ENCODE data around the gene AGBL2. TPM values are rescaled to one million over a fixed set of nuclear protein-coding genes. Genes with fewer than 3 reads are reported as not detected.
"Not testable (repeated sequence)": the region's sequence is repeated elsewhere in the genome, so short reads cannot be mapped to it uniquely, and the experiment has no call there.

AGBL2 gene
- total RNA-seq, 1 donor from 2014 or later: 4.5 TPM

DNA sequence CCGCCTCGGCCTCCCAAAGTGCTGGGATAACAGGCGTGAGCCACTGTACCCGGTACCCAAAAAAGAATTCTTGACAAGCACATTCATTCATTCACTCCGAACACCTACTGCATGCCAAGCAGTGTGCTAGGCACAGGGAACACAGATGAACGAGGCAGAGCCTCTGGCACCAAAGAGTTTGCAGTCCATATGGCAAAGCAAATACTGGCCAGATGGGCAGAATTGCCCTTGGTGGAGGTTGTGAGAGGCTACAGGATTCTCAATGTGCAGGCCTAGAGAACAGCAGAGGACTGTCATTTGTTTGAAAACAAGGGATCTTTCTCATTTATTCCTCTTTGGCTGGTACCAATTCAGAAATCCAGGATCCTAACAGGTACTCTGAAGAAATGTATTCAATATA is 45.3 kb downstream of the AGBL2 start:
- Mint-ChIP-seq H3K27ac (no peak overlapping the region), H3K9me3 (no peaks in the 10 kb centered on the region), H3K27me3 (no peaks in the 10 kb centered on the region), H3K4me3 (no peak overlapping the region), H3K36me3 (ENCODE audit: low read depth) (no peaks in the 10 kb centered on the region), H3K4me1 (peaks cover 5% of the 10 kb centered on the region)
- intact Hi-C loops (cut with micrococcal nuclease): loop anchor here (10.0 kb wide), 1 partner anchor 335 kb away; no protein-coding TSS in a partner anchor
- DNase-seq: no peak

DNA sequence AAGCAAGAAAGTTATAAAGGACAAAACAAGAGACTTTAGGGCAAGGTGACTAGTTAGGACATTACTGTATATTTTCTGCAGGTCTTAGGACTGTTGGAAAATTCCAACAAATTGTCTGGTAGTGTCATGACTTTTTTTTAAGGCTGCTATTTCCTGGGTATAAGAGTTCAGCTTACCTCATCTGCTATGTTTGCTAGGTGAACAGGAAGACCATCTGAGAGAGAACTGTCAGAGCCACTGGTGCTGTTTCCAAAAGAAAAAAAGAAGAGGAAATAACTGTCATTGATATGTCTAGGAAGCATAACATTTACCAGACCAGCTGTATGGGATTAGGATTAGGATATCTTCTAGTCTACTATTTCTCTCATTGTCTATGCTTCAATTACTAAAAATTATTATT is 46.5 kb downstream of the AGBL2 start:
- intact Hi-C loops (cut with micrococcal nuclease): loop anchor here (10.0 kb wide), 1 partner anchor 336 kb away; no protein-coding TSS in a partner anchor
- H3K9me3 Mint-ChIP-seq: no peaks in the 10 kb centered on the region
- no peak for DNase-seq
- H3K27ac Mint-ChIP-seq: no peak overlapping the region
- H3K4me1 Mint-ChIP-seq: peaks cover 5% of the 10 kb centered on the region
- no peaks in the 10 kb centered on the region for H3K27me3 Mint-ChIP-seq
- H3K36me3 Mint-ChIP-seq (ENCODE audit: low read depth): no peaks in the 10 kb centered on the region
- no peak overlapping the region for H3K4me3 Mint-ChIP-seq

DNA sequence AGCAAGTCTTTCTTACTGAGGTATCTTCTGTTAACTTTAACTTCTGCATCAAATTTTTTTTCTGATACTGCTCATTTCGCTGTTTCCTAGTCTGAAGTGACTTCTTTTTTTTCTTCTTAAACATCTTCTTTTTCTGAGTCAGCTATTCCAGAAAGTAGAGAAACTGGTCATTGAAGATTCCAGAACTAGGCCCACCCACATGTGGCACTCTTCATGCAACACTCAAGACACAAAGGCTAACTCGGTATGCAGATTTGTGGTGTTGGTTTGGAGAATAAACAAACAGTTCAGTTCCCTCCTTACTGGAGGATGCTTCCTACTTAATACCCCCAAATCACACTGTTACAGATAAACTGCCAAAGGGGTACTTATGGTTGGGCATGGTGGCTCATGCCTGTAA is 47.6 kb downstream of the AGBL2 start:
- Mint-ChIP-seq H3K9me3 (no peaks in the 10 kb centered on the region), H3K36me3 (ENCODE audit: low read depth) (no peaks in the 10 kb centered on the region), H3K4me3 (no peak overlapping the region), H3K27ac (peak overlapping the region; percentile 16), H3K4me1 (peaks cover 9% of the 10 kb centered on the region), H3K27me3 (no peaks in the 10 kb centered on the region)
- intact Hi-C loops (cut with micrococcal nuclease): loop anchor here (10.0 kb wide), 1 partner anchor 337 kb away; no protein-coding TSS in a partner anchor
- DNase-seq: no peak

DNA sequence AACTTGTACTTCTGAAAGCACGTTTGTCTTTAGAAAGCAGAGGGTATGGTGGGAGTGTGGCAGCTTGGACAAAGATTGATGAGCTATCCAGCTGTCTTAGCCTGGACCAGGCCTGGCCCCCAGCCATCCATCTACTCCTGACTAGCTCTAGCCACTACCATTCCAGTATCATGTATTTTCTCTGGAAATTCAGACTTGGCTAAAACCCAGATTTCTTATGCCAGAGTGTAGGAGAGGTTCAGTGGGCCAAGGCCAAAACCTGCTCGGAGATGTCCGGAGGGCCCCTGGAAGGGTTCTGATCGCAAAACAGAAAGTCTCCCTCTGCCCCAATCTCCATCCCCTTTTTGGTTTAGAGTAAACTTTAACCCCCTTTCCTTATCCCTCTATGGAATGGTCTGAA is 48.0 kb downstream of the AGBL2 start:
- Mint-ChIP-seq H3K4me3 (no peak overlapping the region), H3K27ac (peak overlapping the region; percentile 16), H3K4me1 (peaks cover 9% of the 10 kb centered on the region), H3K27me3 (no peaks in the 10 kb centered on the region), H3K9me3 (no peaks in the 10 kb centered on the region), H3K36me3 (ENCODE audit: low read depth) (no peaks in the 10 kb centered on the region)
- intact Hi-C loops (cut with micrococcal nuclease): loop anchor here (10.0 kb wide), 1 partner anchor 338 kb away; no protein-coding TSS in a partner anchor
- no peak for DNase-seq

DNA sequence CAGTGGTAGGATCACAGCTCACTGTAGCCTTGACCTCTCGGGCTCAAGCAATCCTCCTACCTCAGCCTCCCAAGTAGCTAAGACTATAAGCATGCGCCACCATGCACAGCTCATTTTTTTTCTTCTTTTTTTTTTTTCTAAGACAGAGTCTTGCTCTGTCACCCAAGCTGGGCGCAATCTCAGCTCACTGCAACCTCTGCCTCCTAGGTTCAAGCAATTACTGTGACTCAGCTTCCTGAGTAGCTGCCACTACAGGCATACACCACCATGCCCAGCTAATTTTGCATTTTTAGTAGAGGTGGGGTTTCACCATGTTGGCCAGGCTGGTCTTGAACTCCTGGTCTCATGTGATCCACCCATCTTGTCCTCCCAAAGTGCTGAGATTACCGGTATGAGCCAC is 50.2 kb downstream of the AGBL2 start:
- not testable (repeated sequence) for DNase-seq; H3K4me1 Mint-ChIP-seq; H3K36me3 Mint-ChIP-seq (ENCODE audit: low read depth); H3K9me3 Mint-ChIP-seq; H3K27ac Mint-ChIP-seq; H3K27me3 Mint-ChIP-seq; H3K4me3 Mint-ChIP-seq
- intact Hi-C loops (cut with micrococcal nuclease): loop anchor here (5.0 to 10.0 kb wide), 2 partner anchors 143 to 340 kb away; no protein-coding TSS in a partner anchor

DNA sequence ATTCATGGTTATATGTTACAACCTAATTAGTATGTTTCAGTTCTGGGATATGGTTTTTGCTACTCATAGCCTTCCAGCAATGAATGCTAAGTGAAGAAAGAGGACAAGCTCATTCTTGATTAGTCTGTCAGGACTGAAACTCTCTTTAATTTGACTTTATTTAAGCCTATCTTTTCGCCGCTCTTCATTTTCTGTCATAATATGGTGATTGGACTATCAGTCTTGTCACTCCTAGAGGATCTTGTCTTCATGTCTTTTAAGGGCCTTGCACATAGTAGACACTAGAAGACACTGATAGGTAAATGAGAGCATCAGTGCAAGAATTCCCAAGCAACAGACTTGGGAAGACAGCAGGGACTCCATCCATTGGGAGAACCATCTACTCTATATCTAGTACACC is 53.9 kb downstream of the AGBL2 start:
- Mint-ChIP-seq H3K27ac (no peak overlapping the region), H3K9me3 (no peaks in the 10 kb centered on the region)

DNA sequence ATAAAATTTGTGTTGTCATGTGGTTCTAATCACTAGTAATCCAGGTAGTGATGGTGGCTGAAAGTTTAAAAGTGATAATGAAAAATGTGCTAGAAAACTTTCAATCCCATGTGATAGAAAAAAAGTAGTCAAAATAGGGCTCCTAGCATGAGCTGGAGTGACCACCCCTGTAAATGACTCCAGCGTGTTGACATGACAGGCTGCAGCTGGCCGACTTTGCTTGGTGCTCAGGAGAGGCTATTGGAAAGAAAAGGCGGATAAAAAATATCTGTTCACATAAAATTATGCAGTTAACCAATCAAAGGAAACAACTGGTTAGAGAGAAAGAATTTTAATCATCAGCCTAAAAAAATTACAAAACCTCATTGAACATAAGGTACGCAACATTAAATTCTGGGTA is 55.9 kb downstream of the AGBL2 start:
- peaks cover 11% of the 10 kb centered on the region for H3K27me3 Mint-ChIP-seq
- H3K4me3 Mint-ChIP-seq: no peak overlapping the region
- H3K27ac Mint-ChIP-seq: no peak overlapping the region
- DNase-seq: no peak
- H3K36me3 Mint-ChIP-seq (ENCODE audit: low read depth): no peaks in the 10 kb centered on the region
- H3K9me3 Mint-ChIP-seq: no peaks in the 10 kb centered on the region
- intact Hi-C loops (cut with micrococcal nuclease): no loop called here
- H3K4me1 Mint-ChIP-seq: peaks cover 4% of the 10 kb centered on the region

More for the DNA sequence above, 53.9 kb downstream of the AGBL2 start:
- intact Hi-C loops (cut with micrococcal nuclease): loop anchor here (5.0 to 10.0 kb wide), 2 partner anchors 139 to 344 kb away; no protein-coding TSS in a partner anchor
- no peak for DNase-seq
- no peaks in the 10 kb centered on the region for H3K36me3 Mint-ChIP-seq (ENCODE audit: low read depth)
- H3K4me3 Mint-ChIP-seq: no peak overlapping the region
- H3K27me3 Mint-ChIP-seq: peaks cover 5% of the 10 kb centered on the region
- H3K4me1 Mint-ChIP-seq: peaks cover 4% of the 10 kb centered on the region

DNA sequence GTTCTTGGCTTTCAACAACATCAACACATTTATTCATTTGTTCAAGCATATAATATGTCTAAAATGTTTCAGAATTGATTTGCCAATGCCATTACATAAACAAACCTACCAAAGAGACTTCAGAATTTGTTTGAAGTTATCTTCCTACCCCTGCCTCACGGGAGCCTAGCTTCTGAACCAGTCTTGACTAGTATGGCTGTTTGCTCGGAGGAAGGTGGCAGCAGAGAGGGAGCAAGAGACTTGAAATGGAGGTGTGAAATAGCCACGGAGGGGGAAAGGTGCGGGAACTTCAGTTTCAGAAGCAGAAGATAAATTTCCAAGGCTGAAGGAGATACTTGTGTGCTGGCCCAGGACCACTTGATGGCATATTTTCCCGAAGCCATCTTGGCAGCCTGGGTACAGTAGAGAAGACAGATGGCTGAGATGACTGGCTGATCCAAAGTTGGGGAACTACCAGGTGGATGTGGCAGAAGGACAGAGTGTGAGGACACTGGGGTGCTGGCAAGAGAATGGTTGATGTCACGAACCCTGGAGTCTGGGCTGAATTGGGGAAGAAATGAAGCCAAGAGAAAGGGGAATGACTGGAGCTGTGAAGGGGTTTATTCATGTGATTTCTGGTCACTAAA is 58.8 kb downstream of the AGBL2 start:
- no peaks in the 10 kb centered on the region for H3K36me3 Mint-ChIP-seq (ENCODE audit: low read depth)
- intact Hi-C loops (cut with micrococcal nuclease): no loop called here
- H3K4me1 Mint-ChIP-seq: no peaks in the 10 kb centered on the region
- H3K27ac Mint-ChIP-seq: no peak overlapping the region
- no peak for DNase-seq
- H3K9me3 Mint-ChIP-seq: peaks cover 14% of the 10 kb centered on the region
- H3K27me3 Mint-ChIP-seq: peaks cover 11% of the 10 kb centered on the region
- no peak overlapping the region for H3K4me3 Mint-ChIP-seq

DNA sequence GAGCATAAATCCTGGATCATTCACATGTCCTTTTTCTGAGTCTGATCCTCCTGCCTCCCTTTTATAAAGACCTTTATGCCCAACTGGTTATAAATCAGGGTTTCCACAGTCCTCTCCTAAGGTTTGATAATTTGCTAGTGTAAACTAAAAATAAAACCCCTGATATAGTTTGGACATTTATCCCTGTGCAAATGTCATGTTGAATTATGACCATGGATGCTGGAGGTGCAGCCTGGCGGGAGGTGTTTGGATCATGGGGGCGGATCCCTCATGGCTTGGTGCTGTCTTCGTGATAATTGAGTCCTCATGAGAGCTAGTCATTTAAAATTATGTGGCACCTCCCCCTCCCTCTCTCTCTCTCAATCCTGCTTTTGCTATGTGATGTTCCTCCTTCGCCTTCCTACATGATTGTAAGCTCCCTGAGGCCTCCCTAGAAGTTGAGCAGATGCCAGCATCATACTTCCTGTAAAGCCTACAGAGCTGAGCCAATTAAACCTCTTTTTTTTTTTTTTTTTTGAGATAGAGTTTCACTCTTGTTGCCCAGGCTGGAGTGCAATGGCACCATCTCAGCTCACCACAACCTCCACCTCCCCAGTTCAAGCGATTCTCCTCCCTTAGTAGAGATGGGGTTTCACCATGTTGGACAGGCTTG is 63.2 kb downstream of the AGBL2 start:
- H3K27me3 Mint-ChIP-seq: peaks cover 10% of the 10 kb centered on the region
- H3K4me1 Mint-ChIP-seq: no peaks in the 10 kb centered on the region
- peaks cover 15% of the 10 kb centered on the region for H3K9me3 Mint-ChIP-seq
- no peak for DNase-seq
- intact Hi-C loops (cut with micrococcal nuclease): no loop called here
- H3K4me3 Mint-ChIP-seq: no peak overlapping the region
- no peak overlapping the region for H3K27ac Mint-ChIP-seq
- H3K36me3 Mint-ChIP-seq (ENCODE audit: low read depth): no peaks in the 10 kb centered on the region

DNA sequence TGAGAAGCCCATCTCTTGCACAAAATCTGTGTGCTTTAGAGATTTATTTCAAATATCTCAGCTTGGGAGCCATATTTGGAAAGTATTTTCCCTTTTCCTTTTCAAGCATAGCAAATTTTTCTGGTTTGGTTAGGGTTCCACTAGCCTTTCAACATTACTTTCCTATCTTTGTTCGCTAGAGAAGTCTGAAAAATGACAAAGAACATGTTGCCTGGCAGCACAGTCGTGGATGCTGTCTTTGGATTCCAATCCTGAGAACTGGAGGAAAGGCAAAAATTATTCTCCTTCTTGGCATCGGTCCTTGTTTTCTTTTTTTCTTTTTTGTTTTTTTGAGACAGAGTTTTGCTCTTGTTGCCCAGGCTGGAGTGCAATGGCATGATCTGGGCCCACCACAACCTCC is 65.9 kb downstream of the AGBL2 start:
- H3K27ac Mint-ChIP-seq: no peak overlapping the region
- H3K9me3 Mint-ChIP-seq: peaks cover 15% of the 10 kb centered on the region
- H3K27me3 Mint-ChIP-seq: no peaks in the 10 kb centered on the region
- no peaks in the 10 kb centered on the region for H3K36me3 Mint-ChIP-seq (ENCODE audit: low read depth)
- intact Hi-C loops (cut with micrococcal nuclease): no loop called here
- H3K4me3 Mint-ChIP-seq: no peak overlapping the region
- no peak for DNase-seq
- no peaks in the 10 kb centered on the region for H3K4me1 Mint-ChIP-seq

DNA sequence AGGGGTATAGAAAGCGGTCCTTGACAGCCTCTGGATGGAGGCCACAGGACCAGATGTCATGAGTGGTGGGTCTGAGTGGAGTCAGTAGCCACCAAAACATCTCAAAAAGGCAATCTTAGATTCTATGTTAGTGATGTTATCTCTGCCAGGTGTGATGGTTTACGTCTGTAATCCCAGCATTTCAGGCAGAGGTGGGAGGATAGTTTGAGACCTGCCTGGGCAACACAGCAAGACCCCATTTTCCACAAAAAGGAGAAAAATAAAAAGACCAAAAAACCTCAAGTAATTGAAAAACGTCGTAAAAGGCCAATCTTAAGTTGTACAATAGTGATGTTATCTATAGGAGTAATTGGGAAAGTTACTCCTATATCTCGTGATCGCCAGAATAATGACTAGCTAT is 69.2 kb downstream of the AGBL2 start:
- DNase-seq: no peak
- H3K9me3 Mint-ChIP-seq: no peaks in the 10 kb centered on the region
- intact Hi-C loops (cut with micrococcal nuclease): no loop called here
- no peak overlapping the region for H3K4me3 Mint-ChIP-seq
- H3K27ac Mint-ChIP-seq: no peak overlapping the region
- H3K4me1 Mint-ChIP-seq: peaks cover 14% of the 10 kb centered on the region
- H3K27me3 Mint-ChIP-seq: no peaks in the 10 kb centered on the region
- H3K36me3 Mint-ChIP-seq (ENCODE audit: low read depth): peaks cover 7% of the 10 kb centered on the region

DNA sequence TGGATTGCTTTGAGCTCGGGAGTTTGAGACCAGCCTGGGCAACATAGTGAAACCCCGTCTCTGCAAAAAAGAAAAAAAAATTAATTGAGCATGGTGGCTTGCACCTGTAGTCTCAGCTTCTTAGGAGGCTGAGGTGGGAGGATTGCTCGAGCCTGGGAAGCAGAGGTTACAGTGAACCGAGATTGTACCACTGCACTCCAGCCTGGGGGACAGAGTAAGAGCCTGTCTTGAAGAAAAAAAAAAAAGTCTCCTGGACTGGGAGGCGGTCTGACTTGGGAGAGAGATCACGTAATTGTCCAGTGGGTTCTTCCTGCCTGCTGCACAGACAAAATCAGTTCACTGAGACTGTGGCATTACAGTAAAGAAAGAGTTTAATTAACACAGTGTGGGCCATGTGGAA is 69.7 kb downstream of the AGBL2 start:
- Mint-ChIP-seq H3K27ac (no peak overlapping the region), H3K27me3 (no peaks in the 10 kb centered on the region), H3K4me1 (peaks cover 15% of the 10 kb centered on the region), H3K9me3 (no peaks in the 10 kb centered on the region), H3K36me3 (ENCODE audit: low read depth) (peaks cover 9% of the 10 kb centered on the region), H3K4me3 (no peak overlapping the region)
- DNase-seq: no peak
- intact Hi-C loops (cut with micrococcal nuclease): no loop called here

DNA sequence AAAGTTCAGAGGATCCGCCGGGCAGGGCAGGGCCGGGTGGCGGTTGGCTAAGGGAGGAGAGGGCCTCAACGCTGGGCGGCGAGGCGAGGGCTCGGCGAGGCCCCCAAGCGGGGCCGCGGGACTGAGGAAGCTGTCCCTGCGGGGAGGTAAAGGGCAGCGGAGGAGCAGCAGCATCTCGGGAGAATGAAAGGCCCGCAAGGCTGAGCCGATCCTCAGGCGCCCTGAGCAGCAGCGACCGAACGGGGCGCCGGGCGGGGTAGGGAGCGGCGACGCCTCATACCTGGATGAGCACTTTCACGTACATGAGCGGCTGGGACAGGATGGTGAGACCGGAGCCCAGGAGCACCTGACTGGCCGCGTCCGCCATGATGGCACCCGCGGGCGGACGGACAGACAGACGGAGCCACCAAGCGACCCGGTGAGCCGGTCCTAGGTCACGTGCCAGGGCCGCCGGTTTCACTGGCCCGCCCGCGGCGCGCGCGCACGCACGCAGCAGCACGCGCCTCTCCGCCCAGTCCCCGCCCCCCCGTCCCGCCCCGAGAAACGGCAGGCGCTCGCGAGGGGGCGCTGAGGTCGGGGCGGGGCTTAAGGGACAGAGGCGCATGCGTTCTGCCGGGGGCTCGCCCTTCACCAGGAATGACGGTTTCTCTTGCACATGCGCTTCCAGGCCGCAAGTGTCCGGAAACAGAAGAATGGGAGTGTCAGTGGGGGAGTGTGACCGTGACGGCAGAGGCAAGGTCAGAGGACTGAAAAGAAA is 72.9 kb downstream of the AGBL2 start, which contains the start of gene MTCH2:
TSS of gene MTCH2 (minus strand) at position 461 of the 757 bp plus-strand sequence. CDS start at position 367, 94 bp downstream.
- no peaks in the 10 kb centered on the region for H3K27me3 Mint-ChIP-seq
- DNase-seq: peak; percentile 99
- H3K4me1 Mint-ChIP-seq: peaks cover 15% of the 10 kb centered on the region

More for the DNA sequence above, 72.9 kb downstream of the AGBL2 start, which contains the start of gene MTCH2:
- peak within 1 kb of the TSS; percentile 98 for H3K4me3 Mint-ChIP-seq
- peaks cover 23% of the 10 kb centered on the region for H3K36me3 Mint-ChIP-seq (ENCODE audit: low read depth)
- intact Hi-C loops (cut with micrococcal nuclease): loop anchor here (1.0 to 5.0 kb wide), 6 partner anchors 21 to 210 kb away; partner anchors contain the start of genes AGBL2, CELF1, FNBP4 and KBTBD4
- peak within 1 kb of the TSS; percentile 98 for H3K27ac Mint-ChIP-seq
- no peaks in the 10 kb centered on the region for H3K9me3 Mint-ChIP-seq
